HAP-1 (cell line): Measurements from ENCODE around the gene FLYWCH1.
"Not testable (repeated sequence)": the region's sequence is repeated elsewhere in the genome, so short reads cannot be mapped to it uniquely, and the experiment has no call there.

Experiments used
- DNase-seq, 2 experiments: peaks; one replicate each; pipeline ENCODE4 v3.0.0-alpha.2; 2016 to 2020; ENCODE audit warnings: low spot score in 2 of 2
- H3K27me3 ChIP-seq: fragments of 250-450 bp; sonication (Bioruptor Pico); 2 replicates; pipeline ENCODE4 v1.5.1; 2020; ENCODE audit warnings: low read depth, mild to moderate bottlenecking, moderate library complexity
- H3K36me3 ChIP-seq: fragments of 250-450 bp; sonication (Bioruptor Pico); replicated peaks from 2 replicates; pipeline ENCODE4 v1.5.1; 2020; ENCODE audit warnings: mild to moderate bottlenecking
- H3K4me1 ChIP-seq: fragments of 250-450 bp; sonication (Bioruptor Pico); 2 replicates; pipeline ENCODE4 v1.5.1; 2020; ENCODE audit warnings: mild to moderate bottlenecking
- H3K4me3 ChIP-seq: fragments of 250-450 bp; sonication (Bioruptor Pico); 2 replicates; pipeline ENCODE4 v1.5.1; 2020; ENCODE audit warnings: mild to moderate bottlenecking, moderate library complexity
- H3K9me3 ChIP-seq: fragments of 250-450 bp; sonication (Bioruptor Pico); 2 replicates; pipeline ENCODE4 v1.5.1; 2020; ENCODE audit warnings: mild to moderate bottlenecking, moderate library complexity
- in situ Hi-C: fragments of 300-500 bp; cut with MboI; formaldehyde crosslinking; loops from 3 replicates; pipeline ENCODE4 v1.14.3; 2020; ENCODE audit warnings: low sequenced_read_pairs, inconsistent platforms, mixed read lengths

The FLYWCH1 gene

DNA sequence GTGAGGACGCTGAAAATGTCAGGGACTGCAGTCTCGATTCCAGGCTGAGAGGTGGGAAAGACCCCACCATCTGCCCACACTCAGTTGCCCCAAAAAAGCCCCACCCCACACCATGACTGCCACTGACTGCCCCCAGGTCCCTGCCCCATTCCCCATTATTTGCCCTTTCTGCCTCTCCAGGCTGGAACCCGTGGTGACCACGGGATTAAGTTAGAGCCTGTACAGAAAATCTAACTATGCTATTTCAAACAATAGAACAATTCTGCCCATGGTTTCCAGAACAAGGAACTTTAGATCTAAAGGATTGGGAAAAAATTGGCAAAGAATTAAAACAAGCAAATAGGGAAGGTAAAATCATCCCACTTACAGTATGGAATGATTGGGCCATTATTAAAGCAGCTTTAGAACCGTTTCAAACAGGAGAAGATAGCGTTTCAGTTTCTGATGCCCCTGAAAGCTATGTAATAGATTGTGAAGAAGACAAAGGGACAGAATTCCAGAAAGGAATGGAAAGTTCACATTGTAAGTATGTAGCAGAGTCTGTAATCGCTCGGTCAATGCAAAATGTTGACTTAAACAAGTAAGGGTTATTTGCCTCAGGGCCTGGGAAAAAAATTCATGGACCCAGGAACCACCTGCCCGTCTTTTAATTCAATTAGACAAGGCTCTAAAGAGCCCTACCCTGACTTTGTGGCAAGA is 14.4 kb downstream of the FLYWCH1 start:
- DNase-seq: no peak
- no peak overlapping the region for H3K4me3 ChIP-seq
- in situ Hi-C loops: no loop called here
- H3K27me3 ChIP-seq: no peaks in the 10 kb centered on the region
- no peaks in the 10 kb centered on the region for H3K9me3 ChIP-seq
- H3K36me3 ChIP-seq: peaks cover 3% of the 10 kb centered on the region; the same call in 1 of the 2 replicates
- peaks cover 10% of the 10 kb centered on the region; the same call in 1 of the 2 replicates for H3K4me1 ChIP-seq

DNA sequence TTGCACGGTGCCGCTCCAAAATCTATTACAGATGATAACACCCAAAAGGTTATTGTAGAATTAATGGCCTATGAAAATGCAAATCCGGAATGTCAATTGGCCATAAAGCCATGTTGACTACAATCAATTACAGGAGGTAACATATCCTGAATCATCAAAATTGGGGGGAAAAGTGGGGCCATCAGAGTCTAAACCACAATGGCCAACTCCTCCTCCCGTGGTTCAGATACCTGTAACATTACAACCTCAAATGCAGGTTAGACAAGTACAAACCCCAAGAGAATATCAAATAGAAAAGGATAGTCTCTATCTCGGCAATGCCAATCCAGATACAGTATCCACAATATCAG is 14.9 kb downstream of the FLYWCH1 start:
- no peaks in the 10 kb centered on the region for H3K9me3 ChIP-seq
- H3K4me3 ChIP-seq: no peak overlapping the region
- H3K4me1 ChIP-seq: peaks cover 10% of the 10 kb centered on the region; the same call in 1 of the 2 replicates
- no peak for DNase-seq
- no peaks in the 10 kb centered on the region for H3K27me3 ChIP-seq
- in situ Hi-C loops: no loop called here
- H3K36me3 ChIP-seq: peaks cover 3% of the 10 kb centered on the region; the same call in 1 of the 2 replicates

DNA sequence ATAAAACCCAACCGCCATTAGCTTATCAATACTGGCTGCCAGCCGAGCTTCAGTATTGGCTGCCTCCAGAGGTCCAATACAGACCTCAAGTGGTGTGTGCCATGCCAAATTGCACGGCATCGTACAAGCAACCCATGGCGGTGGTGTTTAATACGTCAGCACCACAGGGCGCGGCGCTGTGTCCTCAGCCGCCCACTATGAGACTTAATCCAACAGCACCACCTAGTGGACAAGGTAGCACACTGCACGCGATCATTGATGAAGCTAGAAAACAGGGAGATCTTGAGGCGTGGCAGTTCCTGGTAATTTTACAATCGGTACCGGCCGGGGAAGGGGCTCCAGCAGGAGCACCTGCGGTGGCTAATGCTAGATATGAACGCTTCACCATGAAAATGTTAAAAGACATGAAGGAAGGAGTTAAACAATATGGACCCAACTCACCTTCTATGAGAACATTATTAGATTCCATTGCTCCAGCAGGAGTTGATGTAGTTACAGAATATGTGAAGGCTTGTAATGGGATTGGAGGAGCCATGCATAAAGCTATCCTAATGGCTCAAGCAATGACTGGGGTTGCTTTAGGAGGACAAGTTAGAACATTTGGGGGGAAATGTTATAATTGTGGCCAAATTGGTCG is 15.4 kb downstream of the FLYWCH1 start:
- peak; percentile 69 to 90 for DNase-seq
- Histone ChIP-seq H3K36me3 (no peaks in the 10 kb centered on the region; the same call in 1 of the 2 replicates), H3K27me3 (no peaks in the 10 kb centered on the region), H3K4me3 (no peak overlapping the region), H3K9me3 (no peaks in the 10 kb centered on the region), H3K4me1 (peaks cover 10% of the 10 kb centered on the region; the same call in 1 of the 2 replicates)
- in situ Hi-C loops: no loop called here

DNA sequence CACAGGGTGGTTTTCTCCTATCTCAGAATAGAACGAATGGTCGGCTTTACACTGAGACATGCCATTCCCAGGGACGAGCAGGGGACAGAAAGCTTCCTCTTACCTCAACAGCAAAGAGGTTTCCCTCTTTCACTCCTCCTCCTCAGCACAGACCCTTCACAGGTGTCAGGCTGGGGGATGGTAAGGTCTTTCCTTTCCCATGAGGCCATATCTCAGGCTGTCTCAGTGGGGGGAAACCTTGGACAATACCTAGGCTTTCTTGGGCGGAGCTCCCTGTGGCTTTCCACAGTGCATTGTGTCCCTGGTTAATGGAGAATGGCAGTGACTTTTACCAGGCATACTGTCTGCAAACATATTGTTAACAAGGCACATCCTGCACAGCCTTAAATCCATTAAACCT is 16.4 kb downstream of the FLYWCH1 start:
- H3K4me3 ChIP-seq, in situ Hi-C loops, H3K9me3 ChIP-seq, H3K4me1 ChIP-seq, DNase-seq, H3K27me3 ChIP-seq, H3K36me3 ChIP-seq: not testable (repeated sequence)

DNA sequence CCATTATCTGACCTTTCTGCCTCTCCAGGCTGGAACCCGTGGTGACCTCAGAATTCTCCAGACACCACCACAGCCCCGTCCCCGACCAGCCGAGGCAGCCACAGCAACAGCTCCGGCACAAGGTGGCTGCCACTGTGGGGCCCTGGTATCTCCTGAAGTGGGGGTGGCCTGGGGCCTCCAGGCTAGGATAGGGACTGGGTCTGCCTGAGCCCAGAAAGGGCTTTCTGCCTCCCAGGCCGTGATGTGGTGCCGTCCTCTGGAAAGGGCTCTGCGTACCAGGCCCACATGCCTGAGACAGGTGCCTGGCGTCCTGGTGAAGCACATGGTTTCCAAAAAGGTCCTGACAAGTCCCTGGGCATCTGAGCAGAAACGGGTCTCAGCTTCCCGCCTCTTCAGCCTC is 17.1 kb downstream of the FLYWCH1 start:
- DNase-seq: no peak
- in situ Hi-C loops: no loop called here
- H3K27me3 ChIP-seq: no peaks in the 10 kb centered on the region
- H3K36me3 ChIP-seq: no peaks in the 10 kb centered on the region; the same call in none of the 2 replicates
- no peak overlapping the region for H3K4me3 ChIP-seq
- no peaks in the 10 kb centered on the region for H3K9me3 ChIP-seq
- H3K4me1 ChIP-seq: peaks cover 10% of the 10 kb centered on the region; the same call in 1 of the 2 replicates

DNA sequence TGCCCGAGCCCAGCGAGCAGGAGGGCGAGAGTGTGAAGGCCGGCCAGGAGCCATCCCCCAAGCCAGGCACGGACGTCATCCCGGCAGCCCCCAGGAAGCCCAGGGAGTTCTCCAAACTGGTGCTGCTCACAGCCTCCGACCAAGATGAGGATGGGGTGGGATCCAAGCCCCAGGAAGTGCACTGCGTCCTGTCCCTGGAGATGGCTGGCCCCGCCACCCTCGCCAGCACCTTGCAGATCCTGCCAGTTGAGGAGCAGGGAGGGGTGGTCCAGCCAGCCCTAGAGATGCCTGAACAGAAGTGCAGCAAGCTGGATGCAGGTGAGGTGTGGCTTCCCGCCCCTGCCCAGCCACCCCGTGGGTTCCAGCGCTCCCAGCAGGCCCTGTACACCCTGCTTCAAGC is 18.0 kb downstream of the FLYWCH1 start:
- H3K9me3 ChIP-seq: no peaks in the 10 kb centered on the region
- no peak for DNase-seq
- in situ Hi-C loops: no loop called here
- H3K36me3 ChIP-seq: peaks cover 4% of the 10 kb centered on the region
- no peaks in the 10 kb centered on the region for H3K27me3 ChIP-seq
- H3K4me1 ChIP-seq: peaks cover 10% of the 10 kb centered on the region; the same call in 1 of the 2 replicates
- H3K4me3 ChIP-seq: no peak overlapping the region

DNA sequence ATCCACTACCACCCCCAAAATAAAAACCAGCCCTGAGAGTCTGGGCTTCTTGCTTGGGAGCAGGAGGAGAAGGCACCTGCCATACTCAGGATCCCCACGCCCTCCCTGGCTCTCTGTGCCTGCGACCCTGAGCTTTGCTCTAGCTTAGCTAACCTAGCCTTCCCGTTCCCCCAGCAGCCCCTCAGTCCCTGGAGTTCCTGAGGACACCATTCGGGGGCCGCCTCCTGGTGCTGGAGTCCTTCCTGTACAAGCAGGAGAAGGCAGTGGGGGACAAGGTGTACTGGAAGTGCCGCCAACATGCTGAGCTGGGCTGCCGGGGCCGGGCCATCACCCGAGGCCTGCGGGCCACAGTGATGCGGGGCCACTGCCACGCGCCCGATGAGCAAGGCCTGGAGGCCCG is 18.5 kb downstream of the FLYWCH1 start:
- in situ Hi-C loops: no loop called here
- Histone ChIP-seq H3K4me3 (no peak overlapping the region), H3K9me3 (no peaks in the 10 kb centered on the region), H3K27me3 (no peaks in the 10 kb centered on the region), H3K4me1 (peaks cover 10% of the 10 kb centered on the region; the same call in 1 of the 2 replicates), H3K36me3 (peaks cover 4% of the 10 kb centered on the region)
- DNase-seq: no peak

DNA sequence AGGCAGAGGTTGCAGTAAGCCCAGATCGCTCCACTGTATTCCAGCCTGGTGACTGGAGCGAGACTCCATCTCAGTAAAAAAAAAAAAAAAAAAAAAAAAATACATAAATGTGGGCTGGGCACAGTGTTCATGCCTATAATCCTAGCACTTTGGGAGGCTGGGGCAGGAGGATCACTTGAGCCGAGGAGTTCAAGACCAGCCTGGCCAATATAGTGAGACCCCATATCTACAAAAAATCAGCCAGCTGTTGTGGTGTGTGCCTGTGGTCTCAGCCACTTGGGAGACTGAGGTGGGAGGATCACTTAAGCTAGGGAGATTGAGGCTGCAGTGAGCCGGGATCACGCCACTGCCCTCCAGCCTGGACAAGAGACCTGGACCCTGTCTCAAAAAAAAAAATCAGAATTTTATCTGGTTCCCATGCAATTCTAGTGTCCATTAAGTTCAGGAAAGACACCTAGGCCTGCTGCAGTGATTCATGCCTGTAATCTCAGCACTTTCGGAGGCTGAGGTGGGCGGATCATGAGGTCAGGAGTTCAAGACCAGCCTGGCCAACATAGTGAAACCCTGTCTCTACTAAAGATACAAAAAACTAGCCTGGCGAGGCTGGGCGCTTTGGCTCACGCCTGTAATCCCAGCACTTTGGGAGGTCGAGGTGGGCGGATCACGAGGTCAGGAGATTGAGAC is 19.6 kb downstream of the FLYWCH1 start:
- H3K36me3 ChIP-seq, in situ Hi-C loops, H3K4me3 ChIP-seq, H3K27me3 ChIP-seq, H3K9me3 ChIP-seq, DNase-seq, H3K4me1 ChIP-seq: not testable (repeated sequence)

DNA sequence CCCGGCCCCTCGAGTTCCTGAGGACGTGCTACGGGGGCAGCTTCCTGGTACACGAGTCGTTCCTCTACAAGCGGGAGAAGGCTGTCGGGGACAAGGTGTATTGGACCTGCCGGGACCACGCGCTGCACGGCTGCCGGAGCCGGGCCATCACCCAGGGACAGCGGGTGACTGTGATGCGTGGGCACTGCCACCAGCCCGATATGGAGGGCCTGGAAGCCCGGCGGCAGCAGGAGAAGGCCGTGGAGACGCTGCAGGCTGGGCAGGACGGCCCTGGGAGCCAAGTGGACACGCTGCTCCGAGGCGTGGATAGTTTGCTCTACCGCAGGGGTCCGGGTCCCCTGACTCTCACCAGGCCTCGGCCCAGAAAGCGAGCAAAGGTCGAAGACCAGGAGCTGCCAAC is 21.4 kb downstream of the FLYWCH1 start:
- Histone ChIP-seq H3K4me3 (no peak overlapping the region), H3K36me3 (peaks cover 9% of the 10 kb centered on the region), H3K27me3 (no peaks in the 10 kb centered on the region), H3K9me3 (no peaks in the 10 kb centered on the region), H3K4me1 (no peaks in the 10 kb centered on the region)
- no peak for DNase-seq
- in situ Hi-C loops: no loop called here

DNA sequence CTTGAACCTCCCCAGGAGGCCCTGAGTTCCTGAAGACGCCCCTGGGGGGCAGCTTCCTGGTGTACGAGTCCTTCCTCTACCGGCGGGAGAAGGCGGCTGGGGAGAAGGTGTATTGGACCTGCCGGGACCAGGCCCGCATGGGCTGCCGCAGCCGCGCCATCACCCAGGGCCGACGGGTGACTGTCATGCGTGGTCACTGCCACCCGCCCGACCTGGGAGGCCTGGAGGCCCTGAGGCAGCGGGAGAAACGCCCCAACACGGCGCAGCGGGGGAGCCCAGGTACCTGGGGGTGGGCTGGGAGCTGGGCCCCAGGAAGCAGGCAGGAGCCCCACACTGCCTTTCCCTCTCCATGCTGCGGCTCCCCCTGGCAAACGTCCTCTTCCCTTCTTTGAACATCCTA is 22.0 kb downstream of the FLYWCH1 start:
- Histone ChIP-seq H3K9me3 (no peaks in the 10 kb centered on the region), H3K36me3 (peaks cover 11% of the 10 kb centered on the region), H3K27me3 (no peaks in the 10 kb centered on the region), H3K4me3 (no peak overlapping the region), H3K4me1 (no peaks in the 10 kb centered on the region)
- in situ Hi-C loops: no loop called here
- DNase-seq: no peak

DNA sequence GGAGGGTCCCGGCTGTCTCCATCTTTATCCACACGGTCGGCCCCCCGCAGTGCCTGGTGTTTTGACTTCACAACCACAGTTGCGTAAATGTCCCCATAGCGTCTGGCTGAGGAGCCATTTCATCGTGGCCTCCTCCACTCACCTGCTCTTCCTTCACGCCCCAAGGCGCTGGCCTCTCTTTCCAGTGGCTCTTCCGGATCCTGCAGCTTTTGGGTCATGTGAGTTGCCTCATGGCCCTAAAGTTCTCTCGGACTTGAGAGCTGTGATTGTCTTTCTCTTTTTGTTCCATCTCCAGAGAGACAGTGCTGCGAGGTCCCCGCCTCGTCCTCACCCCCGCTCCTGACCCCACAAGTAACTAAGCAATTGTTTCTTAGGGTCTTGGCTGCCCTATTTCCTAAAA is 22.7 kb downstream of the FLYWCH1 start:
- in situ Hi-C loops: no loop called here
- peaks cover 16% of the 10 kb centered on the region for H3K36me3 ChIP-seq
- H3K4me1 ChIP-seq: no peaks in the 10 kb centered on the region

DNA sequence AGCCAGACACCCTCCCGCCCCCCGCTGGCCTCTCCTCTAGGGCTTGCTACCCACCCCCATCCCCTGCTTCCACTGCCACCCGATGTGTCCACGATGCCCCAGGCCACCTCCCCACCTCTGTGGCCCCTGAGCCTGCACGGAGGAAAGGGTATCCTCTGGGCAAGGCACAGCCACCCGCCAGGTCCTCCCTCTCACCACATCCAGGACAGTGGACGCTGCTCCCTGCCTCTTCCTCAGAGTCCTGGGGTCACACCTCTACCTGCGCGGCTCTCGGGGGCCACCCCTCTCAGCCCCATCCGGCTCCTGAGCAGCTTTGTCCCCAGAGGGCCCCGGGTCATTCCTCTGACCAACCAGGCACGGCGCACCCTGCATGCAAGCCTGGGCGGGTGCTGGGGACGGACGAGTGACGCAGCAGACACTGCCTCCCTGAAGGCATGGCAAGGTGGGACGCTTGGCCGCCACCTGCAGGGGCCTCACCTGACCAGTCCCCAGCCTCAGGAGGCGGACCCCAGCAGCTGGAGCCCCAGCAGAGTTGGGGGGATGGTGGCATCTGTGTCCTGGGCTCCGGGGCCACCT is 24.8 kb downstream of the FLYWCH1 start:
- Histone ChIP-seq H3K27me3 (no peaks in the 10 kb centered on the region), H3K4me3 (no peak overlapping the region), H3K4me1 (no peaks in the 10 kb centered on the region), H3K9me3 (no peaks in the 10 kb centered on the region), H3K36me3 (peaks cover 26% of the 10 kb centered on the region)
- in situ Hi-C loops: no loop called here
- DNase-seq: no peak

More for the DNA sequence above, 22.7 kb downstream of the FLYWCH1 start:
- Histone ChIP-seq H3K27me3 (no peaks in the 10 kb centered on the region), H3K9me3 (no peaks in the 10 kb centered on the region), H3K4me3 (no peak overlapping the region)
- DNase-seq: no peak

DNA sequence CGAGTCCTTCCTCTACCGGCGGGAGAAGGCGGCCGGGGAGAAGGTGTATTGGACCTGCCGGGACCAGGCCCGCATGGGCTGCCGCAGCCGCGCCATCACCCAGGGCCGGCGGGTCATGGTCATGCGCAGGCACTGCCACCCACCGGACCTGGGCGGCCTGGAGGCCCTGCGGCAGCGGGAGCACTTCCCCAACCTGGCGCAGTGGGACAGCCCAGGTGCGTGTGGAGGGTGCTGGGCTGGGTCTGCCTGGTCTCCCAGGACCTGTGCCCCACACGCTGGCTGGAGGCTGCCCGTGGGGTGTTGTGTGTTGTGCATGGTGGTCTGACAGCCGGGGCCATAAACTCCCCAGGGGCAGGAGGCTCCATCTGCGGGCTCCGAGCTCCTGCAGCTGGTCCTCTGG is 25.4 kb downstream of the FLYWCH1 start:
- no peak for DNase-seq
- Histone ChIP-seq H3K4me1 (no peaks in the 10 kb centered on the region), H3K9me3 (no peaks in the 10 kb centered on the region), H3K4me3 (no peak overlapping the region), H3K36me3 (peaks cover 26% of the 10 kb centered on the region), H3K27me3 (no peaks in the 10 kb centered on the region)
- in situ Hi-C loops: no loop called here

DNA sequence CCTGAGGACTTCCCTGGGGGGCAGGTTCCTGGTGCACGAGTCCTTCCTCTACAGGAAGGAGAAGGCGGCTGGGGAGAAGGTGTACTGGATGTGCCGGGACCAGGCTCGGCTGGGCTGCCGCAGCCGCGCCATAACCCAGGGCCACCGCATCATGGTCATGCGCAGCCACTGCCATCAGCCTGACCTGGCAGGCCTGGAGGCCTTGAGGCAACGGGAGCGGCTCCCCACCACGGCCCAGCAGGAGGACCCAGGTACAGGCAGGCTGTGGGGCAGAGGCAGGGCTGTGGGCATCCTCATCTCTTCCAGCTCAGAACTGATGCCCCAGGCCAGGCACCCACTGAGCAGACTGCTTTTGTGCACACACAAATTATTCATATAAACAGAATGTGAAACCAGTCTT is 26.5 kb downstream of the FLYWCH1 start:
- Histone ChIP-seq H3K27me3 (no peaks in the 10 kb centered on the region), H3K9me3 (no peaks in the 10 kb centered on the region), H3K36me3 (peaks cover 26% of the 10 kb centered on the region), H3K4me3 (no peak overlapping the region), H3K4me1 (no peaks in the 10 kb centered on the region)
- in situ Hi-C loops: no loop called here
- DNase-seq: no peak
